ENCODE results near the gene CKLF.

CKLF gene

GRCh38 chr16:66517586-66518263 lies 34.7 kb upstream of the CKLF start:
- no peak for DNase-seq

DNA sequence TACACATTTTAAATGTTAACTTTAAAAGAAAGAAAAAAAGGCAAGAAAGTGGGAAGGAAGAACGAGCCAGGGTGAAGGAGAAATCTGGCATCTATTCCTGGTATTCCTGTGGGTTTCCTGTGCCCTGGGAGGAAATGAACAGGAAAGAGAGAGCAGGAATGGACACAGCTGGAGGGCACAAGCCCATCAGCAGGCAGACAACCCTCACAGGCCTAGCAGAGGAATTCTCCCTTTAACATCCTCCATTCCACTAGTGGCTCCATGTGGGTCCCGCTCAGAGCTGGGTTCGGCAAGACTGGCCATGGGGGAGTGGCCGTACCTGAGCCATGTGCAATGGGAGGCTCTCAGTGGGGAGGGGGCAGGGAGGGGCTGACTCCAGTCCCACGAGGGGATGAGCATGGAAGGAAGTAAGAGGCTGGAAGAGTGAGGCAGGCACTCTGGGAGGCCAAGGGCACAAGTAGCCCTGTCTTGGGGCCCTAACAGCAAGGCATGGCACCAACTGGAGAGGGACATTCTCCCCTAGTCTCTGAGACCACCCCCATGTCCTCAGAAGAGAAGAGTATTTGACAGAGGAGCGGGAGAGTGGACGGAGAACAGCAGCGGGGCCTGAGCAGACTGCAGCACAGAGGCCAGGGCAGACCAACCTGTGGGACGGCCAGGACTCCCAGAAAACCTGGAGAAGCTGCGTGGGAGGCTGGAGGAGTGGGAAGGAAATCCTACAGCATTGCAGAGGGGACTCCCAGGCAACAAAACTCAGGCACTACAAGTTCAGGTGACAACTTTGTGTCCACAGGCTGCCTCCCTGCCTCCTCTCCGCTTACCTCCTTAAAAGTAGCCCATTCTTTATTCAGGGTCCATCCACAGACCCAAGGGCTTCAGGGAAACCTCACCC lies 32.6 kb upstream of the CKLF start:
- DNase-seq, result no peak

DNA sequence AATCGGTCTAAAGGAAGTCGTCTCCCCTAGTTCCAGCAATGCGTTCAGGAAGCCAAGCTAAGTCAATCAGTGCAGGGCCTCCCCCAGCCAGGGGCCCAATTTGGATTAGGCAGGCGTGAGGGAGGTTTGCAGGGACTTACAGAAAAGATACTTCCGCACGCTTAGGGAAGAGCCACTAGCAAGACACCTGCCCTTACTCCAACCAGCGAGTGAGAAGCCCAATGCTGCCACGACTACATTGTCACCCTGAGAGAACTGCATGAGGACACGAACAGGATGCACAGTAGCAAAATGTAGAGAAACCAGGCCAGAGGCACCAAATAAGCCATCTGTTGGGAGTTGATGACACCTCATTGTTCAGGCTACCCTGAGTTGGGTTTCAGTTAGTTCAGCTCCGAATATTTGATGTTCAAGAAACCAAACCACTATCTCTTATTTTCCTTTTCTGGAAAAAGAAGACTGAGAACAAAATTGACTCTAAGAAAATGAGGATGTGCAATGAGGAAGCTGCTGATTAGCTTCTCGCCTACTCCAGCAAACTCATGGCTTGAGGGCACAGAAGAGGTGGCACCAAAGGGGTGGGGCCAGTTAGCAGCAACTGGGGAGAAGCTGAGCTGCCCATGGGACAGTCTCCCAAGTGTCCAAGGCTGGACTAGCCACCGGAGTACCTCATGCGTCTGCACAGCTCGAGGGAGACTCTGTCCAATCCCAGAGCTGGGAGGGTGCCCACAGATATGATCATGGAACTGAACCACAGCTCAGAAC lies 31.8 kb upstream of the CKLF start:
- no peak for DNase-seq

DNA sequence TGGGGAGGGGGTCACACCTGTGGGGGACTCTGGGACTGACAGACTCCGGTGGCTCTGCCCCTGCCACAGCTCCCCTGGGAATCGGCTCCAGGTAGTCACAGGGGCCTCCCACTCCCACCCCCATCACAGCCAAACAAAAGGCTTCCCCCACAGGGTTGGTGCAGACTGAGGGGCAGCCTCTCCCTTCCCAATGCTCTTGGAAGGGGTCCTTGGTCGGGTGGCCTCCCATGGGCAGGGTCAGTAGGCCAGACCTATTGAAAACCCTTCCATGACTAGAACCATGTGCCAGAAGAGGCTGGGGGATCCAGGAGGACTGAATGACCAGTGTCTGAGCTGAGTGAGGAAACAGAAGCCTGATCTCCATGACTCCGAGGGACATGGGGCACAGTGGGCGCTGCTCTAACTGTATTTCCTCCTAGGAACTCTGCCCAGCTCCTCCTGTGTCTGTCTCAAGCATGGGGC lies 31.1 kb upstream of the CKLF start:
- DNase-seq, result no peak

DNA sequence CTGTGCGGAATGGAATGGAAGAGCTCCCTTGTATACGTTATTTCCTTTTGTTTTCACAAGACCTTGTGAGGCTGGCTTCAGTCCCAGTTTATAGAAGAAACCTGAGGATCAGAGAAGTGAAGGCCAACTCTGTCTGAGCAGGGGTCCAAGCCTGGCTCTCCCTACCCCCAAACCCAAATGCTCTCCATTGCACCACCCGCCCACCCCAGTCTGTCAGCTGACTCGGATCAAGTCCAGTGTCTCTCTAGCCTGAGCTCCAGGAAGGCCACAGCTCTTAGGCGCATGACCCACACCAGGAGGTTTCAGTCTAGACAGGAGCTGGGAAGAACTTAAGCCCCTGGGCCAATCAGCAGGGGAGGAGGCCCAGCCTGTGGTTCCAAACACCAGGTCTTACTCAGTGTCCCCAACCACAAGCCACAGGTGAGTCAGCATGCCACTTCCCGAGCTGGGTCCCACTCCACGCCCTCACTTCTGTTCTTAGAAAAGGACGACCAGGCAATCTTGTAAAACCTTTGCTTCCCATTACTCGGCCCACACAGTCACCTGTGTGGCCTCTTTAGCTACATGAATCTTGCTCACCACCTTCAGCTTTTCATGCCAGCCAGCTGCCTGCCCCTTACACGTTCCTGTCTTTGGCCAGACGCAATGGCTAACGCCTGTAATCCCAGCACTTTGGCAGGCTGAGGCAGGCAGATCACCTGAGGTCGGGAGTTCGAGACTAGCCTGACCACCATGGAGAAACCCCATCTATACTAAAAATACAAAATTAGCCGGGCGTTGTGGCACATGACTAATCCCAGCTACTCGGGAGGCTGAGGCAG lies 30.2 kb upstream of the CKLF start:
- peak; percentile 42 for DNase-seq

DNA sequence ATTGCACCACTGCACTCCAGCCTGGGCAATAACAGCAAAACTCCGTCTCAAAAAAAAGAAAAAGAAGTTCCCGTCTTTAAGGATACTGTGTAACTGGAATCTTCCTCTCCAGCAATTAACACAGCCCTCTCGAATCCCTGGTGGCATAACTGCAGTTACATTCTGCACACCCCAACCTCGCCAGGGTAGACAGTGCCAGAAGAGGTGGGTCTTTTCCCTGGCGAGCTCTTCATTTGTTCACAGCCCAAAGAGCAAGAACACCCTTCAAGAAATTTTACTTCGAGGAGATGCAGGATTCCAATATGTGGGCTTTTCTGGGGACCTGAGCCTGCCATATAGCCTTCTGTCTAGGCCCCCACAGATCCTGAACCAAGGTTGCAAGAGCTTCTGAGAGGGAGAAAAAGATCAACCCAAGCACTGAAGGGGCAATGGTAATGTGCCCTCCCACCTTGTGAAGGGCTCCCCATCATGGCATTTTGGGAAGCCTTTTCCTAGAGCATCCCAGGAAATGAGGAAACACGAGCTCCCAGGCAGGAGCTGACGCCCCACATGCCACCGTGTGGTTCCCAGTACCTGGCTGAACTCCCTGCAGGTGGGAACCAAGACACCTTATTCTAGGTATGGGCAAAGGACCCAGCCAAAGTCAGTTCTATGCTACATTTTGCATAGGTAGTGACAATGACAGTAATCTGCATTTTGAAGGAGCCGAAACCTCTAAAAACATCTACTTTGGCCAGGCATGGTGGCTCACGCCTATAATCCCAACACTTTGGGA lies 29.4 kb upstream of the CKLF start:
- no peak for DNase-seq

- DNase-seq, result no peak
These were observed 28.5 kb upstream of the CKLF start for GRCh38 chr16:66523861-66524354.

DNA sequence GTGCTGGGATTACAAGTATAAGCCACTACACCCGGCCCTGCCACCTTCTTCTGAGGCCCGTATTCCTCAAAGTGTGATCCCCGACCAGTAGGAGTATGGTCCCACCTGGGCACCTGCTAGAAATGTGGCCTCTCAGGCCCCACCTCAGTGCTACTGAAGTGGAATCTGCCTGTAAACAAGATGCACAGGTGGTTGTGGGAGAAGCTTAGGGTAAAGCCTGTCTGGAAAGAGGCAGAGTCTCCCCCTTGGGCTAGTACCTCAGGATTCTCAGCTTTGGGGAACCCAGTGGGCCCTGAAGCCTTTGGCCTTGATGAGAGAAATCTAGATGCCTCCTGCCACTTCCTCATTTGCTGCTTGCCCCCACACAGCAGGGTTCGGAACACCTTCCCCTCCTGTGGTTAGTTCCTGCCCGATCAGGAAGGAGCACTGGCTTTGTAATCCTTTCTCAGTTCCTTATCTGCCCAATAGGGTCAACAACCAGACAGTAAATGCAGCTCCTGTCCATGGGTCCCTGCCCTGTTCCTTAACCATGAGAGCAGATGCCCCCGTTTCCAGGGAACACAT lies 27.7 kb upstream of the CKLF start:
- DNase-seq, result no peak

DNA sequence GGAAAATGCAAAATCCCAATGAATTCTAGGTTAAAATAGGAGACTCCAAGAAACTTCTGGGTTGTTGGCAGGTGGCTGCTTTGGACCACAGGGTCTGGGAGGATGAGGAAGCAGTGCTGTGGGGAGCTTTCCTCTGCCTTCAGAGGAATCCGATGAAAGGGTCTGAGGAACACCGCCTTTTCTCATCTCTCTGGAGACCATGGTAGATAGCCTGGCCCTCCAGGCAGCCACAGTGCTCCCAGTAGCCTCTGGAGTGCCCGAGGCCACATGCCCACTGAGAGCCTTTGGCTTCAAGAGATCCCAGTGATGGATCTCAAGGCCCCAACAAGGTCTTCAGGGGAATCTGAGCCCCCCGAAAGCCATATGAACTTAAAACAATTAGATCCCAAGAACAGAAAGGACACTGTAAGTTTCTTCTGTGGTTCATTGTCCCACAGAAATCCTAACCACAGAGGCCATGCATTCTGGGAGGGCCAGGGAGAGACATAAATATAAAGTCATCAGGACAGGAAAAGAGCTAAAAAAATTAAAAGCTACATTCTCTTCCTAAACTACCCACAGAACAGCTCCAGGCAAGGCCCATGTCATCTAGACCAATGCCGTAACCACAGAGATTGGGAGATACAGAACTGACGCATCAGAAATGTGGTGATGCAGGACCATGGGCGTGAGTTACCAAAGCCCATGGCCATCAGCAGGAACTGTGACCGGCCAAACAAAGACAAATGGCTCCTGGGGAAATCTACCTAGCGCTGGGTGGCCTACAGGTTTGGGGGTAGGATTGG lies 26.8 kb upstream of the CKLF start:
- DNase-seq, result peak; percentile 29

- DNase-seq, result no peak
These were observed 24.1 kb upstream of the CKLF start for GRCh38 chr16:66528294-66528693.

DNA sequence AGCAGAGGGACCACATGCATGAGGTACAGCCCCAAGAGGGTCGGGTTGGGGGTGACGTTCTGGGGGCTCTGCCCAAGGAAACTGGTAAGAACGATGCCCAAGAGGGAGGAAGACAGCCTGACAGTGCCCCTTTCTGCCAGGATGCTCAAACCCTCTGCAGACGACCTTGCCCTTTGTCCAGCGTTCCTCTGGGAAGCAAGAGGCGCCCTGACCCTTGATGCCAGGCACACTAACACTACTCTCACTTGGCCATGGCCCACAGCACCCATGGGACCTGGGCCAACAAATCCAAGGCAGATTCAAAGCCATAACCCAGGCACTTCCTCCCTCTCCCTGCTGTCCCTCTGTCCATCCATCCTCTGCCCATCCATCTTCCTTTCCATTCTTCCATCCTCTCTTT lies 22.9 kb upstream of the CKLF start:
- no peak for DNase-seq

- no peak for DNase-seq
These were observed 18.0 kb upstream of the CKLF start for GRCh38 chr16:66534376-66534799.

- no peak for DNase-seq
These were observed 15.9 kb upstream of the CKLF start for GRCh38 chr16:66536525-66536924.

- DNase-seq, result no peak
These were observed 15.1 kb upstream of the CKLF start for GRCh38 chr16:66537236-66537635.

DNA sequence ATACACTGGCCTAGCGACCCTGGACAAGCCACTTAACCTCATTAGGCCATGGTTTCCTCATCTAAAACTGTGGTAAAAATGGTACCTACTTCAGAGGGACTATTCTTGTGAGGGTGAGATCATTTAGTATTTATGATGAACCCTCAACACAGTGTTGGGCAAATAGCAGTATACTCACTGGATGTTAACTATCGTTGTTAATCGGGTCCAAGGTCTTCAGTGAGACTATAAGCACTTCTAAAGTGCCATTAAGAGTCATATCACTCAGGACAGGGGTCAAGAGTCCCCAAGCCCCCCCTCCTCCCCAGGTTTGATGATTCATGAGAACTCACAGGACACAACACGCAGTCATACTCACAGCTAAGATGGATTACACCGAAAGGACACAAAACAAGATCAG lies 13.5 kb upstream of the CKLF start:
- DNase-seq, result no peak

- DNase-seq, result no peak
These were observed 12.5 kb upstream of the CKLF start for GRCh38 chr16:66539623-66540469.

- DNase-seq, result no peak
These were observed 10.7 kb upstream of the CKLF start for GRCh38 chr16:66541388-66542355.

GRCh38 chr16:66542396-66542795 lies 10.0 kb upstream of the CKLF start:
- DNase-seq, result no peak
